Loucy (cell line): ENCODE results near the gene SPACDR.

Experiments used
- CTCF ChIP-seq: fragments of 200-600 bp; sonication (generic); conservative IDR thresholded peaks from 2 replicates; pipeline ENCODE4 v1.5.1; 2014; ENCODE audit warnings: mild to moderate bottlenecking, antibody characterized with exemption, low read length
- EZH2phosphoT487 ChIP-seq: fragments of 200-600 bp; IDR thresholded peaks from 2 replicates; pipeline ENCODE4 v1.6.1; 2018; ENCODE audit warnings: antibody characterized with exemption, mild to moderate bottlenecking, moderate library complexity, borderline replicate concordance

GRCh38 chr7:100429637-100430492, 34.2 kb downstream of the SPACDR start, which contains the start of gene MEPCE:
- no peak for TF ChIP-seq EZH2phosphoT487
- no peak for TF ChIP-seq CTCF
